Fibroblast of the aortic adventitia (primary cell): ENCODE results near the gene SLC9A8. TPM values are rescaled to one million over a fixed set of nuclear protein-coding genes. Genes with fewer than 3 reads are reported as not detected.
A peak's percentile ranks its signal among the peaks of the same experiment; 100 is the strongest.
"Not testable (repeated sequence)": the region's sequence is repeated elsewhere in the genome, so short reads cannot be mapped to it uniquely, and the experiment has no call there.

Experiments used
- DNase-seq: peaks from one replicate; pipeline ENCODE4 v3.0.0-alpha.2; 2010; ENCODE audit warnings: low read depth
- H3K4me3 ChIP-seq: 2 replicates; pipeline ENCODE4 v1.5.1; 2011; ENCODE audit warnings: low read depth, mild to moderate bottlenecking, control low read depth, low read length, moderate library complexity
- total RNA-seq: library from RNA; depleted of rRNA; stranded (reverse); fragments of >200 nt; gene quantifications from 2 replicates; pipeline ENCODE4 v1.2.3, GENCODE V29; 2012; ENCODE audit warnings: low replicate concordance
- TF ChIP-seq, protein P1 (sequence below): IDR thresholded peaks from 2 replicates; pipeline ENCODE4 v1.5.1; 2011; ENCODE audit warnings: mild to moderate bottlenecking, low read length, control low read depth, inconsistent platforms; ENCODE audit not compliant: insufficient read depth

SLC9A8 gene
- total RNA-seq, 1 donor, result 10.5 TPM

DNA sequence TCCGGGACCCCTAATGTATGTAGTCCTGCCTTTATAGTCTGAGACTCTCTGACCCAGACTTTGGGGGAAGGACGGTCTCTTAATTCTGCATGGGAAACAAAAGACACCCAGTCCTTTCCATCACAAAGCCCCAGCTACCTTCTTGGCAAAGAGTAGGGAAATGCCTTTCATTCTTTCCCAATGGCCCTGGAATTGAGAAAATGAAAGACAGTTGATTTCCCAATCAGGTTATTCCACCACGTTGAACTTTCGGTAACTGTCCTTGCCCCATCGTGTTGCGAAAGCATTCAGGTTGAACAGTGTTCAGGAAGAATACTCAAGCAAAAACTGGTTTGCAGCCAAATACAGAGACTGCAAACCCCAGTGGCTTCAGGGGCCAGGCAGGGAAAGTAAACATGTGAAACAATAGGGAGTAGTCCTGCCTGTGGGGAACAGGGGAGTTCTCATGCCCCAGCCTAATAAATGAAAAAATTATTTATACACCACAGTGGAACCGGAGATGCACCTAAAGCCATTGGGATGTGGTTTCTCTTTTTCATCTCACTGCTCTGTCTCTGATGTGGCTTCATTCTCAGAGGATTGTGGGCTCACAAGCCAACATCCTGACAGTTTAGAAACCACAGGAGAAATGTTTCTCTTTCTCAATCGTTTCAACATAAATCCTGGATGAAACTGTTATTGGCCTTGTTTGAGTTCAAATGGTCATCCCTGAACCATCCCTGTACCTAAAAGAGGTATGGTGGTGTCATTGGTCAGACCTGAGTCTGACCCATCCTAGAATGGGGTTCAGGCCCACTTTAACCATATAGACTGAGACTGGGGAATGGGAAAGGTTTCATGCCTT, 44.2 kb upstream of the SLC9A8 start:
- peak; percentile 97 for DNase-seq

DNA sequence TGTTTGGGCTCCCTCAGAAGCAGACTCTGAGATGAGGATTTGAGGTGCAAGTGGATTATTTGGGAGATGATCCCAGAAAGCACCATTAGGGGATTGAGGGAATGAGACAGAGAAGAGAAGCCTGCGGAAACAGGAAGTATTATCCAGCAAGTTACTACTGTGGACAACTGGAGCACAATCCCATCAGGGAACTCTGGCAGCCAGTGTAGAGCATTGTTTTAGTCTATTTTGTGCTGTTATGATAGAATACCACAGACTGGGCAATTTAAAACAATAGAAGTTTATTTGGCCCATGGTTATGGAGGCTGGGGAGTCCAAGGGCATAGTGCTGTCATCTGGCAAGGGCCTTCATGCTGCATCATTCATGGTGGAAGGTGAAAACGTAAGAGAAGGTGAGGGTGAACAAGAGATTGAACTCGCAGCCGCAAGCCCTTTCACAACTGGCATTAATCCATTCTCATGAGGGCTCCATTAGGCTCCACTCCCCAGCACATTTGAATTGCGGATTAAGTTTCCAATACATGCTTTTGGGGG, 43.5 kb upstream of the SLC9A8 start:
- peak; percentile 47 for DNase-seq

More for the DNA sequence above, 44.2 kb upstream of the SLC9A8 start:
- no peak overlapping the region for H3K4me3 ChIP-seq
- TF ChIP-seq, protein P1, sequence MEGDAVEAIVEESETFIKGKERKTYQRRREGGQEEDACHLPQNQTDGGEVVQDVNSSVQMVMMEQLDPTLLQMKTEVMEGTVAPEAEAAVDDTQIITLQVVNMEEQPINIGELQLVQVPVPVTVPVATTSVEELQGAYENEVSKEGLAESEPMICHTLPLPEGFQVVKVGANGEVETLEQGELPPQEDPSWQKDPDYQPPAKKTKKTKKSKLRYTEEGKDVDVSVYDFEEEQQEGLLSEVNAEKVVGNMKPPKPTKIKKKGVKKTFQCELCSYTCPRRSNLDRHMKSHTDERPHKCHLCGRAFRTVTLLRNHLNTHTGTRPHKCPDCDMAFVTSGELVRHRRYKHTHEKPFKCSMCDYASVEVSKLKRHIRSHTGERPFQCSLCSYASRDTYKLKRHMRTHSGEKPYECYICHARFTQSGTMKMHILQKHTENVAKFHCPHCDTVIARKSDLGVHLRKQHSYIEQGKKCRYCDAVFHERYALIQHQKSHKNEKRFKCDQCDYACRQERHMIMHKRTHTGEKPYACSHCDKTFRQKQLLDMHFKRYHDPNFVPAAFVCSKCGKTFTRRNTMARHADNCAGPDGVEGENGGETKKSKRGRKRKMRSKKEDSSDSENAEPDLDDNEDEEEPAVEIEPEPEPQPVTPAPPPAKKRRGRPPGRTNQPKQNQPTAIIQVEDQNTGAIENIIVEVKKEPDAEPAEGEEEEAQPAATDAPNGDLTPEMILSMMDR, result no peak

DNA sequence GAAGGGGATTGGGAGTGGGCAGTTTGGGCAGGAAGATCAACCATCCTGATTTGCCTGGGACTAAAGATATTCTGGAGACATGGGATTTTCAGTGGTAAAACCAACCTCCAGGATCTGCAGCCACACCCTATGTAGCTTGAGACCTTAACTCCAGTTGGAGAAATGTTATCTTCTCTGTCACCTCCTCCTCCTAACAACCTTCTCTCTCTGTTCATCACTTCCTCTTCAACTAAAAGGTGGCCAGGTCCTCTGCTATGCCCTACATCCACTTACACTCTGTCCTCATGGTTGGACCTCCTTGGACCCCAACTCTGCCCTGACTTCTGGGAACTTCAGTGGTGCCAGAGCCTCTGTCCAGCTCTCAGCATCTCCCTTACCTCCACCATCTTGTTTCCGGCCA, 42.0 kb upstream of the SLC9A8 start:
- no peak overlapping the region for H3K4me3 ChIP-seq
- TF ChIP-seq, protein P1, result no peak
- no peak for DNase-seq

More for the DNA sequence above, 43.5 kb upstream of the SLC9A8 start:
- H3K4me3 ChIP-seq, result no peak overlapping the region
- TF ChIP-seq, protein P1, result no peak

DNA sequence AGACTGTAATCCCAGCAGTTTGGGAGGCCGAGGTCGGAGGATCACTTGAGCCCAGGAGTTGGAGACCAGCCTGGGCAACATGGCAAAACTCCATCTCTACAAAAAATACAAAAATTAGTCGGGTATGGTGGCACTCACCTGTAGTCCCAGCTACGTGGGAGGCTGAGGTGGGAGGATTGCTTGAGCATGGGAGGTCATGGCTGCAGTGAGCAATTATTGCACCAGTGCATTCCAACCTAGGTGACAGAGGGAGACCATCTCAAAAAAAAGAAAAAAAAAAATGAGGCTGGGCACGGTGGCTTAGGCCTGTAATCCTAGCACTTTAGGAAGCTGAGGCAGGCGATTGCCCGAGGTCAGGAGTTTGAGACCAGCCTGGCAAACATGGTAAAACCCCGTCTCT, 38.4 kb upstream of the SLC9A8 start:
- DNase-seq, H3K4me3 ChIP-seq: not testable (repeated sequence)

DNA sequence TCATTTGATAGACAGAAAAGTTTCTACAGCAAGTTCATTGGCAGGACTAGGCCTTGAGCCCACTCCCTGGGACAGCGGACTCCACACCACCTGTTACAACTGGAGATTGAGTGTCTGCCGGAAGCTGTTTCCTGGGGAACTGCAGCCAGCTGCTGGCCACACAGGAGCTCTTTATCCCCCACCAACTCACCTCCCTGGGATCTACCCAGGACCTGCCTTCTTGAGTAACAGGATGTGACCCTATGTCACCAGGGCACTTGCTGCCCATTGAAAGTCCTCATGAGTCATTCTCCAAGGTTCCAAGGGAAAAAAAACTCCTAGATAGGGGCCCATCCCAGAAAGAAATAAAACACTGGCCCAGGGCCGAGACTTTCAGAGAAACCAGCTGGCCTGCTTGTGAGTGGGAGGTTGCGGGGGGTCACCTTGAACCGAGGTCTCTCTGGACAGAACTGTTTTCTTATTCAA, 37.4 kb upstream of the SLC9A8 start:
- H3K4me3 ChIP-seq, result no peak overlapping the region
- peak; percentile 85 for DNase-seq
- TF ChIP-seq, protein P1, result no peak

DNA sequence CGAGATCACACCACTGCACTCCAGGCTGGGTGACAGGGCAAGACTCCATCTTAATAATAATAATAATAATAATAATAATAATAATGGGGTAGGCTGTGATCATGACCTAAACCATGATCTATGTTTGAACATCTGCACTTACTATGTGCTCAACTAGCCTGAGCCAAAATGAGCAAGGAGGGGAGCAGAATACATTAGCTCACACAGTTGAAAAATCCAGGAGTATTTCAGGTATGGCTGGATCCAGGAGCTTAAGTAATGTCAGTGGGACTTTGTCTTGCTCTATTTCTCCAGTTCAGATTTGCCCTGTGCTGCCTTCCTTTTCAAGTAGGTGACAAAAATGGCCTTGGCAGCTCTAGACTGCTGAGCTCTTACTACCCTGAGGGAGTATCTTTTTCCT, 32.7 kb upstream of the SLC9A8 start:
- no peak overlapping the region for H3K4me3 ChIP-seq
- TF ChIP-seq, protein P1, result no peak
- no peak for DNase-seq

DNA sequence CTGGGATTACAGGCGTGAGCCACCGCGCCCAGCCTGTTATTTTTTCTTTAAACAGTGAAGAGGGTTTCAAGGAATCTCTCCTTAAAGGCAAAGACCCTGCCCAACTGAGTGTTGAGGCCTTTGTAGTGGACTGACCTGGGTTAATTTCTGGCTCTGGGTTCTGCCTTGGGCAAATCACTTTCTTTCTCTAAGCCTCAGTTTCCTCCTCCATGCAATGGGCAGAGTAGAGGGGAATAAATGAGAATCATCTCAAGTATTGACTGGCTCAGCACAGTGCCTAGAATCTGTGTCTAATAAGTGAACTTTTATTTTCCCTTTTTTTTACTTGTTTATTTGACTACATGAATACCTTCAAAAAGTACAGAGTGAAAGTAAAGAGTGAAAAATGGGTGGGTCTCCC, 31.0 kb upstream of the SLC9A8 start:
- no peak for DNase-seq

DNA sequence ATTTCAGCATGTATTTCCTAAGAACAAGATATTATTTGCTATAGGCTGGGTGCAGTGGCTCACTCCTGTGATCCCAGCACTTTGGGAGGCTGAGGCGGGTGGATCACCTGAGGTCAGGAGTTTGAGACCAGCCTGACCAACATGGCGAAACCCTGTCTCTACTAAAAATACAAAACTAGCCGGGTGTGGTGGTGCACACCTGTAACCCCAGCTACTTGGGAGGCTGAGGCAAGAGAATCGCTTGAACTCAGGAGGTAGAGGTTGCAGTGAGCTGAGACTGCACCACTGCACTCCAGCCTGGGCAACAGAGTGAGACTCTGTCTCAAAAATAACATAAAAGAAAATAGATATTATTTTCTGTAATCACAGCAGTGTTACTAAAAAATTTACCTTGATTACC, 30.2 kb upstream of the SLC9A8 start:
- not testable (repeated sequence) for DNase-seq, H3K4me3 ChIP-seq

More for the DNA sequence above, 31.0 kb upstream of the SLC9A8 start:
- no peak overlapping the region for H3K4me3 ChIP-seq
- TF ChIP-seq, protein P1, result no peak

DNA sequence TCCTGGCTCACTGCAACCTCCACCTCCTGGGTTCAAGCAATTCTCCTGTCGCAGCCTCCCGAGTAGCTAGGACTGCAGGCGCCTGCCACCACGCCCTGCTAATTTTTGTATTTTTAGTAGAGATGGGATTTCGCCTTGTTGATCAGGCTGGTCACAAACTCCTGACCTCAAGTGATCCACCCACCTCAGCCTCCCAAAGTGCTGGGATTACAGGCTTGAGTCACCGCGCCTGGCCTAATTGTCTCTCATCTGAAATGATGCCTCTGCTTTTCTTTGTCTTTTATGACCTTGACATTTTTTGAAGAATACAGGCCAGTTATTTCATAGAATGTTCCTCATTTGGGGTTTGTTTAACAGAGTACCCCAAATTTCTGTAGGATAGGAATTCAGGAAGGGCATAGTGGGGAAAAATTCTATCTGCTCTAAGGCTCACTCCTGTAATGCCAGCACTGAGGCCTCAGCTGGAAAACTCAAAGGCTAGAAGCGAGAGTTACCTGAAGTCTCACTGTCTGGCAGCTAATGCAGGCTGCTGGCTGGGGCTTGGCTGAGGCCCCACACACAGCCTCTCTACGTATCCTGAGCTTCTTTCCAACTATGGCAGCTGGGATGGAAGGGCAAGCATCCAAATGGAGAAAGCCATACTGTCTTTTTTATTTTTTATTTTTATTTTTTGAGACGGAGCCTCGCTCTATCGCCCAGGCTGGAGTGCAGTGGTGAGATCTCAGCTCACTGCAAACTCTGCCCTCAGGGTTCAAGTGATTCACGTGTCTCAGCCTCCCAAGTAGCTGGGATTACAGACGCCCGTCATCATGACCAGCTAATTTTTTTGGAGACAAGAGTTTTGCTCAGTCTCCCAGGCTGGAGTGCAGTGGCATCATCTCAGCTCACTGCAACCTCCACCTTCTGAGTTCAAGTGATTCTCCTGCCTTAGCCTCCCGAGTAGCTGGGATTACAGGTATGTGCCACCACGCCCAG, 29.3 kb upstream of the SLC9A8 start:
- DNase-seq, H3K4me3 ChIP-seq: not testable (repeated sequence)
